GM12892 (cell line): ENCODE results near the gene HDAC5.

ENCODE experiments used
- POLR2A ChIP-seq: IDR thresholded peaks from 2 replicates; pipeline ENCODE4 v1.6.1; 2011; ENCODE audit warnings: low read depth, low read length, control low read depth
- POLR2AphosphoS5 ChIP-seq: IDR thresholded peaks from 2 replicates; pipeline ENCODE4 v1.6.1; 2011; ENCODE audit warnings: low read depth, low read length, control low read depth
- TAF1 ChIP-seq: IDR thresholded peaks from 2 replicates; pipeline ENCODE4 v1.6.1; 2011; ENCODE audit warnings: low read depth, mild to moderate bottlenecking, control low read depth, low read length, borderline replicate concordance

DNA sequence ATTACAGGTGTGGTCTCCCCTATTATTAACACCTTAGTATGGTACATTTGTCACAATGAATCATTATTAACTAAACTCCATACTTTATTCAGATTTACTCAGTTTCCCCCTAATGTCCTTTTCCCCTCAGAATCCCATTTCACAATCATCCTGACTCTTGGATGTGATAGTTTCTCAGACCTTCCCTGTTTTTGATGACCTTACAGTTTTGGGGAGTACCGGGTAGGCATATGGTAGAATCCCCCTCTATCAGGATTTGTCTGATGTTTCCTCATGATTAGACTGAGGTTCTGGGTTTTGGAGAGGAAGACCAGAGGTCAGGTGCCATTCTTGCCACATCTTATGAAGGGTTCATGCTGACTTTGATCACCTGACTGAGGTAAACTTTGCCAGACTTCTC lies 41.0 kb upstream of the HDAC5 start:
- TF ChIP-seq POLR2A (no peak), TAF1 (no peak), POLR2AphosphoS5 (no peak)
